ENCODE measurements around the gene CTDSP2. TPM values are rescaled to one million over a fixed set of nuclear protein-coding genes. Genes with fewer than 3 reads are reported as not detected.
A peak's percentile ranks its signal among the peaks of the same experiment; 100 is the strongest.

The CTDSP2 gene
- total and polyA plus RNA-seq, 10 of the 15 experiments (the other 5 are each of a cell fraction or from before 2014, with no cell fraction given), result 17.3 to 98.2 (median 54.1) TPM

GRCh38 chr12:57803319-57803893 lies 43.1 kb downstream of the CTDSP2 start:
- 68% methylated on average over 9 of the region's 9 CpGs for WGBS (ENCODE audit: insufficient coverage, insufficient replicate concordance, low lambda C conversion rate, missing lambda C conversion rate)
- Histone ChIP-seq H3K9me3 (replicated peaks; ENCODE audit: control insufficient read depth, insufficient read depth, low read length) (no peaks in the 10 kb centered on the region), H3K4me2 (ENCODE audit: control insufficient read depth, insufficient read depth) (no peak overlapping the region), H3K36me3 (ENCODE audit: control insufficient read depth in 2 of 2, insufficient read depth in 2 of 2, low read length in 1 of 2) (peaks cover 0 to 5% of the 10 kb centered on the region in 2 experiments; a peak in 3 of 4 replicates), H2AFZ (ENCODE audit: control insufficient read depth, low read depth, low read length) (no peak overlapping the region), H3K27me3 (replicated peaks in 1 of 2; ENCODE audit: control insufficient read depth in 2 of 2, insufficient read depth in 2 of 2, low read length in 1 of 2) (no peaks in the 10 kb centered on the region), H3K9ac (ENCODE audit: control insufficient read depth, insufficient read depth, low read length) (no peak overlapping the region), H3K79me2 (ENCODE audit: control insufficient read depth, insufficient read depth, low read length) (no peaks in the 10 kb centered on the region), H3K4me1 (ENCODE audit: control insufficient read depth, insufficient read depth, low read length) (no peaks in the 10 kb centered on the region), H3K4me3 (no peak overlapping the region), H4K20me1 (ENCODE audit: control insufficient read depth, insufficient read depth) (no peaks in the 10 kb centered on the region), H3K27ac (ENCODE audit: control insufficient read depth, insufficient read depth) (no peak overlapping the region)
- ChIA-PET SMC1A (ENCODE audit: uncharacterized antibody, unreplicated experiment) (interaction anchor here (1.0 to 3.1 kb wide), 9 partner anchors 8 to 100 kb away, joined by 3 to 22 read pairs (median 6); no protein-coding TSS in a partner anchor), RAD21 (ENCODE audit: unreplicated experiment) (interaction anchor here (1.2 to 2.5 kb wide), 5 partner anchors 93 to 111 kb away, joined by 3 to 14 read pairs (median 8); no protein-coding TSS in a partner anchor), CTCF (interaction anchor here (0.6 to 9.5 kb wide), 27 partner anchors 9 to 368 kb away, joined by 3 to 87 read pairs (median 4); partner anchors contain the start of genes AVIL and TSFM), POLR2A (no interaction called here)
- no TSS peak for BruUV-seq (replicated peaks)
- in situ Hi-C loops (cut with MboI) (no loop called here), intact Hi-C loops (cut with micrococcal nuclease; ENCODE audit: unreplicated experiment) (loop anchor here (1.0 kb wide), 1 partner anchor 102 kb away; no protein-coding TSS in a partner anchor)
- ATAC-seq (peak; percentile 74), DNase-seq (ENCODE audit: low read depth, low spot score) (no peak), FAIRE-seq (peak; percentile 47)
- TF ChIP-seq SMC3 (IDR thresholded peaks at IDR 0.05; ENCODE audit: borderline replicate concordance, low read length) (peak; percentile 63), RAD21 (IDR thresholded peaks at IDR 0.05; ENCODE audit: insufficient read depth, low read depth, low read length) (peak; percentile 61), CTCF (IDR thresholded peaks at IDR 0.05 in 2 of 3, conservative IDR thresholded peaks at IDR 0.05 in 1 of 3; ENCODE audit: control insufficient read depth in 2 of 3, extremely low read depth in 1 of 3, insufficient read depth in 1 of 3, low read depth in 3 of 3, low read length in 3 of 3) (peak; percentile 65 to 82 (median 74)), TCF12 (IDR thresholded peaks at IDR 0.05; ENCODE audit: low read depth, low read length) (no peak)
